Parathyroid adenoma (tissue), 2 donors: ENCODE measurements around the gene LHFPL6.

ENCODE experiments used
- H2AFZ ChIP-seq: fragments of 300-600 bp; sonication (generic); one replicate; pipeline ENCODE4 v1.7.0; 2017; ENCODE audit warnings: antibody characterized with exemption, mild to moderate bottlenecking
- H3K27ac ChIP-seq: fragments of 300-600 bp; sonication (generic); one replicate; pipeline ENCODE4 v1.7.0; 2017
- H3K27me3 ChIP-seq: fragments of 300-600 bp; sonication (generic); one replicate; pipeline ENCODE4 v1.7.0; 2017; ENCODE audit warnings: low read length; ENCODE audit not compliant: control insufficient read depth, insufficient read depth
- H3K36me3 ChIP-seq: fragments of 300-600 bp; sonication (generic); one replicate; pipeline ENCODE4 v1.7.0; 2017; ENCODE audit warnings: low read length; ENCODE audit not compliant: control insufficient read depth, insufficient read depth
- H3K4me1 ChIP-seq: fragments of 300-600 bp; sonication (generic); one replicate; pipeline ENCODE4 v1.7.0; 2017; ENCODE audit warnings: control low read depth
- H3K4me2 ChIP-seq: fragments of 300-600 bp; sonication (generic); one replicate; pipeline ENCODE4 v1.7.0; 2017; ENCODE audit warnings: low read length
- H3K4me3 ChIP-seq: fragments of 300-600 bp; sonication (generic); one replicate; pipeline ENCODE4 v1.7.0; 2017; ENCODE audit warnings: low read depth, low read length
- H3K79me2 ChIP-seq: fragments of 300-600 bp; sonication (generic); one replicate; pipeline ENCODE4 v1.7.0; 2017; ENCODE audit warnings: control low read depth
- H3K9ac ChIP-seq: fragments of 300-600 bp; sonication (generic); one replicate; pipeline ENCODE4 v1.7.0; 2017; ENCODE audit warnings: mild to moderate bottlenecking
- H3K9me3 ChIP-seq: fragments of 300-600 bp; sonication (generic); one replicate; pipeline ENCODE4 v1.7.0; 2017; ENCODE audit warnings: low read length; ENCODE audit not compliant: control insufficient read depth
- TF ChIP-seq, protein P1 (sequence below): fragments of 300-600 bp; sonication (generic); IDR thresholded peaks from one replicate; pipeline ENCODE4 v1.7.0; 2017; ENCODE audit warnings: antibody characterized with exemption, mild to moderate bottlenecking
- donor health status: primary hyperparathyroidism.

LHFPL6 gene

GRCh38 chr13:39297664-39298171 is 305.3 kb downstream of the LHFPL6 start:
- no peaks in the 10 kb centered on the region for H3K36me3 ChIP-seq
- no peaks in the 10 kb centered on the region for H3K27me3 ChIP-seq
- no peak overlapping the region for H3K27ac ChIP-seq
- H3K9me3 ChIP-seq: no peaks in the 10 kb centered on the region
- no peak overlapping the region for H3K9ac ChIP-seq
- H3K4me2 ChIP-seq: no peak overlapping the region
- peaks cover 4% of the 10 kb centered on the region for H3K4me1 ChIP-seq
- H3K4me3 ChIP-seq: no peak overlapping the region
- no peaks in the 10 kb centered on the region for H3K79me2 ChIP-seq
- H2AFZ ChIP-seq: no peak overlapping the region
- TF ChIP-seq, protein P1, sequence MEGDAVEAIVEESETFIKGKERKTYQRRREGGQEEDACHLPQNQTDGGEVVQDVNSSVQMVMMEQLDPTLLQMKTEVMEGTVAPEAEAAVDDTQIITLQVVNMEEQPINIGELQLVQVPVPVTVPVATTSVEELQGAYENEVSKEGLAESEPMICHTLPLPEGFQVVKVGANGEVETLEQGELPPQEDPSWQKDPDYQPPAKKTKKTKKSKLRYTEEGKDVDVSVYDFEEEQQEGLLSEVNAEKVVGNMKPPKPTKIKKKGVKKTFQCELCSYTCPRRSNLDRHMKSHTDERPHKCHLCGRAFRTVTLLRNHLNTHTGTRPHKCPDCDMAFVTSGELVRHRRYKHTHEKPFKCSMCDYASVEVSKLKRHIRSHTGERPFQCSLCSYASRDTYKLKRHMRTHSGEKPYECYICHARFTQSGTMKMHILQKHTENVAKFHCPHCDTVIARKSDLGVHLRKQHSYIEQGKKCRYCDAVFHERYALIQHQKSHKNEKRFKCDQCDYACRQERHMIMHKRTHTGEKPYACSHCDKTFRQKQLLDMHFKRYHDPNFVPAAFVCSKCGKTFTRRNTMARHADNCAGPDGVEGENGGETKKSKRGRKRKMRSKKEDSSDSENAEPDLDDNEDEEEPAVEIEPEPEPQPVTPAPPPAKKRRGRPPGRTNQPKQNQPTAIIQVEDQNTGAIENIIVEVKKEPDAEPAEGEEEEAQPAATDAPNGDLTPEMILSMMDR: no peak

GRCh38 chr13:39297023-39297422 is 306.0 kb downstream of the LHFPL6 start:
- no peaks in the 10 kb centered on the region for H3K4me1 ChIP-seq
- H3K36me3 ChIP-seq: no peaks in the 10 kb centered on the region
- H3K79me2 ChIP-seq: no peaks in the 10 kb centered on the region
- H3K4me3 ChIP-seq: no peak overlapping the region
- no peak overlapping the region for H3K9ac ChIP-seq
- H3K9me3 ChIP-seq: no peaks in the 10 kb centered on the region
- H3K27ac ChIP-seq: no peak overlapping the region
- TF ChIP-seq, protein P1: no peak
- no peak overlapping the region for H3K4me2 ChIP-seq
- no peaks in the 10 kb centered on the region for H3K27me3 ChIP-seq
- H2AFZ ChIP-seq: no peak overlapping the region

DNA sequence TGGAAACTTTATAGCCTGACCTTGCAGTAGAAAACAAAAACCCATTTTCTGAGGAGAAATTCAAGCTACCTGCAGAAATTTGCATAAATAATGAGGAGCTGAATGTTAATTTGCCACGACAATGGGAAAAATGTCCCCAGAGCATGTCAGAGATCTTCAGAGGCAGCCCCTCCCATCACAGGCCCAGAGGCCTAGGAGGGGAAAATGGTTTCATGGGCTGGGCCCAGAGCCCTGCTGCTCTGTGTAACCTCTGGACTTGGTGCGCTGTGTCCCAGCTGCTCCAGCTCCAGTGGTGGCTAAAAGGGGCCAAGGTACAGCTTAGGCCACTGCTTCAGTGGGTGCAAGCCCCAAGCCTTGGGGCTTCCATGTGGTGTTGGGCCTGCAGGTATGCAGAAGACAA is 306.8 kb downstream of the LHFPL6 start:
- no peak overlapping the region for H2AFZ ChIP-seq
- TF ChIP-seq, protein P1: no peak
- no peaks in the 10 kb centered on the region for H3K79me2 ChIP-seq
- no peaks in the 10 kb centered on the region for H3K27me3 ChIP-seq
- no peak overlapping the region for H3K4me2 ChIP-seq
- H3K4me1 ChIP-seq: no peaks in the 10 kb centered on the region
- no peak overlapping the region for H3K9ac ChIP-seq
- no peaks in the 10 kb centered on the region for H3K9me3 ChIP-seq
- H3K27ac ChIP-seq: no peak overlapping the region
- no peak overlapping the region for H3K4me3 ChIP-seq
- no peaks in the 10 kb centered on the region for H3K36me3 ChIP-seq
